ENCODE results near the gene ANKRD31.
"Not testable (repeated sequence)": the region's sequence is repeated elsewhere in the genome, so short reads cannot be mapped to it uniquely, and the experiment has no call there.

The ANKRD31 gene

DNA sequence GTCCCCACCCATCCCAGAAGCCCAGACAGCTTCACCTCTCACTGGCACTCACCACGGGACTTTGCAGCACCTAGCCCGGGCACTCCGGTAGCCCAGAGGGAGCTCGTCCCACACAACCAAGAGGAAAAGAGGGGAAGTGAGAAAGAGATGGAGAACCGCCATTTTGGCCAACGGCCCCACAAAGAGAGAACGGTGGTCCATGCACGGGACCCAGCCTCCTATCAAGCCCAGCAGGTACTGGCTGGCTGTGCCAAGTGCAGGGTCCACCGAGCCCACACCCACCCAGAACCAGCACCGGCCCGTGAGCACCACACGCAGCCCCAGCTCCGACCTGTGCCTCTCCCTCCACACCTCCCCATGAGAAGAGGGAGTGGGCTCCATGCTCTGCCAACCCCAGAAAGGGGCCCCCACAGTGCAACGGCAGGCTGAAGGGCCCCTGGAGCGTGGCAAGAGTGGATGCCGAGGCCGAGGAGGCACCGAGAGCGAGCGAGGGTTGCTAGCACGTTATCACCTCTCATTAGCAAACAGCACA lies 105.8 kb downstream of the ANKRD31 start:
- TF ChIP-seq, protein P1, sequence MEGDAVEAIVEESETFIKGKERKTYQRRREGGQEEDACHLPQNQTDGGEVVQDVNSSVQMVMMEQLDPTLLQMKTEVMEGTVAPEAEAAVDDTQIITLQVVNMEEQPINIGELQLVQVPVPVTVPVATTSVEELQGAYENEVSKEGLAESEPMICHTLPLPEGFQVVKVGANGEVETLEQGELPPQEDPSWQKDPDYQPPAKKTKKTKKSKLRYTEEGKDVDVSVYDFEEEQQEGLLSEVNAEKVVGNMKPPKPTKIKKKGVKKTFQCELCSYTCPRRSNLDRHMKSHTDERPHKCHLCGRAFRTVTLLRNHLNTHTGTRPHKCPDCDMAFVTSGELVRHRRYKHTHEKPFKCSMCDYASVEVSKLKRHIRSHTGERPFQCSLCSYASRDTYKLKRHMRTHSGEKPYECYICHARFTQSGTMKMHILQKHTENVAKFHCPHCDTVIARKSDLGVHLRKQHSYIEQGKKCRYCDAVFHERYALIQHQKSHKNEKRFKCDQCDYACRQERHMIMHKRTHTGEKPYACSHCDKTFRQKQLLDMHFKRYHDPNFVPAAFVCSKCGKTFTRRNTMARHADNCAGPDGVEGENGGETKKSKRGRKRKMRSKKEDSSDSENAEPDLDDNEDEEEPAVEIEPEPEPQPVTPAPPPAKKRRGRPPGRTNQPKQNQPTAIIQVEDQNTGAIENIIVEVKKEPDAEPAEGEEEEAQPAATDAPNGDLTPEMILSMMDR (conservative IDR thresholded peaks at IDR 0.05) = no peak
- H3K27ac ChIP-seq = no peak overlapping the region

DNA sequence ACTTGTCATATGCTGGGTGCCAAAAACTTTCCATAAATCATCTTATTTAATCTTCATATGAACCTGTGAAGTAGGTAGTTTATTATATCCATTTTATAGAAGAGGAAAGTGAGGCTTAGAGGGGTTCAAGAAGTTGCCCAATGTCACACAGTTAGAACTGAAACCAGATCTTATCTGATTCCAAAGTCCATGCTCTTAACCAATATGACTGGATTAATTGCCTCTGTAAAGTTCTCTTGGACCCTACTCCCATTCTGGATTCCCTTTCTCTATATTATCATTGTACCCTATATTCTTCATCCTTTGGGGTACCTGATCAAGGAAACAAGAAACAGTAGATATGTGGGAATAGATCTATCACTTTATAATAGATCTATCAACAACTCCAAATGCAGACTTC lies 119.8 kb downstream of the ANKRD31 start:
- no peak overlapping the region for H3K27ac ChIP-seq
- TF ChIP-seq, protein P1 (conservative IDR thresholded peaks at IDR 0.05) = no peak

DNA sequence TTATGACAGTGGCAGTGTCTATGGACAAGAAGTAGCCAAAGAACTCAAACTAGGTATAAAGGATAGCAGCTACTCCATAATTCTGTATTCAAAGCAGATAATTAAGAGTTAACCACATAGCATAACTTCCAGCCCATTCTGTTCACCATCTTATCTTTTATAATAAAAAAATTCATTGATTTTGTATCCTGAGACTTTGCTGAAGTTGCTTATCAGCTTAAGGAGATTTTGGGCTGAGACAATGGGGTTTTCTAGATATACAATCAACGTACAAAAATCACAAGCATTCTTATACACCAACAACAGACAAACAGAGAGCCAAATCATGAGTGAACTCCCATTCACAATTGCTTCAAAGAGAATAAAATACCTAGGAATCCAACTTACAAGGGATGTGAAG lies 122.4 kb downstream of the ANKRD31 start:
- not testable (repeated sequence) for H3K27ac ChIP-seq

DNA sequence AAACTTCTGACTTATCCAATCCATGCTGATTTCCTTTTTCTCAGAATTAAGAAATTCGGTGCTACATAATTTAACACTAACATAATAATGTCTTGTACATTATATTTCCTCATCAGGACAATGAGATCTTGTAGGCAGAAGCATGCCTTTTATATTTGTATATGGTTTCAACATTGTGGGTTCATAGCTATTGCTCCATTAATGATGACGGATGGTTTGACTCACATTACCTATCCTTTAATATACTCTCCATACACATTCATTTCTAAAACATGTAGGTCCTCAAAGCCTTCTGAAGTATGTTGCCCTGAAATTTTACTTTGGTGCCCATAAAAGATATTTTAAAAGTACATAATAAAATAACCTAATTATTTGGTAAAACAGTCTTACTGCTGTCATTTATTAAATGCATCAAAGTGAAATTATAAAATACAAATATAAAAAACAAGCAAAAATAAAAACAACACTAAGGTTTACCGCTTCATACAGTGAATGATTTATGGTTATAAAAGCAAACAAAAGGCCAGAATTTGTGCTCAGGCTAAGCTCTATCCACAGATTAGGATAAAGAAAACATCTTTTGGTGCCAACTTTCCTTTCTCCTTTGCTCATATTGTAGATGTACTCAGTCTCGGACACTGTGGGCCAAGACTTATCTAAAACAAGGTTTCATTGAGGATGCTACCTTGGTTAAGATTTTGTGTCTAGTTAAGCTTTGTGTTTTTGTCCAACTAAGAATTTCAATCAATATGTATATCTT lies 123.1 kb downstream of the ANKRD31 start:
- TF ChIP-seq, protein P1 (conservative IDR thresholded peaks at IDR 0.05) = no peak
- H3K27ac ChIP-seq = no peak overlapping the region

DNA sequence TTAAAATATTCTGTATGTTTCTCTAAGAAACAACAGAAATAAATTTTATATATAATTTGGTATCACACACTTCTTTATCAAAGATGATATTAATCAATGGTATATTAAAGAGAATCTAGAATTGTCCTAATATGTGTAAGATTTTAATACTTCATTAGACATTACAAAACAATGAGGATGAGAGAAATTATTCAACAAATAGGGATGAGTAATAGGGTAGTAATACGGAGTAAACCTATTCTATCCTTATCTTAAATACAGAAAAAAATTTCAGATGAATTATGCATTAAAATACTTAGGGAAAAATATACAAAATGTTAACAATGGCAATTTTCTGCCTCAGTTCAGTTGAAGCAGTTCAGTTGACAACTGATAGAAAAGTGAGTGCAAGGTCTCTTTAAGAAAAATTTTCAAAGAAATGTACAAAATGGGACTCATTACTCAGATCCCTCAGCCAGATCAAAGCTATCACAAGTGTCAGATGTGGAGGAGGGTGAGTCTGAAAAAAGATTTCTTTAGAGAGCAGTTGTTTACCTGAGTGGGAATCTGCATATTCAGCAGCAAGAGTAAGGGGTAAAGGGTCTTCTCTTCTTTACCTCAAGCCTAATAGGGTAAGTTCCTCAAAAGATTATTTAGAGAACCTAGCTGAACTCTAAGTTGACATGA lies 127.6 kb downstream of the ANKRD31 start:
- no peak overlapping the region for H3K27ac ChIP-seq
- TF ChIP-seq, protein P1 (conservative IDR thresholded peaks at IDR 0.05) = no peak

DNA sequence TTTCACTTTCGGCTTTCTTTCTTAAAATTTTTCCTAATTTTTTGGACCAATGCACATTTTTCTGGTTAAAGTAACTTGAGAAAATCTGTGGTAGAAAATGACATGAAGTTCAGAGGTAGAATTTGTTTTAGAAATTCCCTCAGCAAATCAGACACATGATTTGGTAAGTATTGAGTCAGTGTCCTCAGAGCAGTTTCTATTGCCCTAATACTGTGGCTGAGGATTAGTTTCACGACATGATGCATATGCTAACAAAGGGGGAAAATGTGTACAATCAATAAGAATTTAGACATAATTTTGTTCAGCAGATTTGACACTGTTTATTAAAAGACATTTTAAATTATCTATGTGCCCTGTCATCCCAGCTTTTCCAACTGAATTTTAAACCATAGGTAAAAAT lies 128.2 kb downstream of the ANKRD31 start:
- TF ChIP-seq, protein P1 (conservative IDR thresholded peaks at IDR 0.05) = no peak
- no peak overlapping the region for H3K27ac ChIP-seq

DNA sequence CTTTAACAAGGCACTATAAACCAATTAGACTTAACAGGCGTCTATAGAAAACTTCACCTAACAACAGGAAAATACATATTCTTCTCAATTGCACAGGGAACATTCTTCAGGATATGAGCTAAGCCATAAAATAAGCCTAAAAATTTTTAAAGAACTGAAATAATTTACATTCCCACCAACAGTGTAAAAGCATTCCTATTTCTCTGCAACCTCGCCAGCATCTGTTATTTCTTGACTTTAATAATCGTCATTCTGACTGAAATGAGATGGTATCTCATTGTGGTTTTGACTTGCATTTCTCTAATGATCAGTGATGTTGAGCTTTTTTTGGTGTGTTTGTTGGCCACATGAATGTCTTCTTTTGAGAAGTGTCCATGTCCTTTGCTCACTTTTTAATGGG lies 140.7 kb downstream of the ANKRD31 start:
- H3K27ac ChIP-seq = not testable (repeated sequence)

DNA sequence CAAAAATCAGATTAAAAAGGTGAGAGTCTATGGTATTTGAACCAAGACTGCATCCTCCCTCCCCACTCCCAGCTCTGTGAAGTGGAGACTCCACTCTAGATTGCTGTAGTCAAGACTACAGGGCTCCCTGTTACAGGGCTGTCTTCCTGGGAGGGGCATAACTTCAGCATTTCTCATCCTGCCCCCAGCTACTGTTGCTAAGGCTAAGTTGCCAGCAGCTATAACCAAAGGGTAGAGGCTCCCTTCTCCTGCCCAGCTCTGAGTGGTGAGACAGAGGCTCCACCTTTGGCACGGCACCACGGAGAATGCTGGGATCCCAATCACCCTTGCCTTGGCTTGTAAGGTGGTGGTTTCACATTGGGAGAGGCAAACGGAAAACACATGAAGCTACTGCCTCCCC lies 145.1 kb downstream of the ANKRD31 start:
- H3K27ac ChIP-seq = no peak overlapping the region
- TF ChIP-seq, protein P1 (conservative IDR thresholded peaks at IDR 0.05) = no peak

Measured in VCaP (cell line).